DMS 273 (cell line): Measurements from ENCODE around the gene DPP8.
"Not testable (repeated sequence)": the region's sequence is repeated elsewhere in the genome, so short reads cannot be mapped to it uniquely, and the experiment has no call there.

Experiments
- DNase-seq: peaks from one replicate; lab custom pipeline; 2025; ENCODE audit not compliant: unreplicated experiment; lab: John Stamatoyannopoulos, UW

DPP8 gene

GRCh38 chr15:65516997-65517865 is at the start of gene DPP8:
DPP8 (minus strand) TSS chr15:65517689; CDS start chr15:65512553, 5,136 bp downstream.
- peak; percentile 95 for DNase-seq

DNA sequence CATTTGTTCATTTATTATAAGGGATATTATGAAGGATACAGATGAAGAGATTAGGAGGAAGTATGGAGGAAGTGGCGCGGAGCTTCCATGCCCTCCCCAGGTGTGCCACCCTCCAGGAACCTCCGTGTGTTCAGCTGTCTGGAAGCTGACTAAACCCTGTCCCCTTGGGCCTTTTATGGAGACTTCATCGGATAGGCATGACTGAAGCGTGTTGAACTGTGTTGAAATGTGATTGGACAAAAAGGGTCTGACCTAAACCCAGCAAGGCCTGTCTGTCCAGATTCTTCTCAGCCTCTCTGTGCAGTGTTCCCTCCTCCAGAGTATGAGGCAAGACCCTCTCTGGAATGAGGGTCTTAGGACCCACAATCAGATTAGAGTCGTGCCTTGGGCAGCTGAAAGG is 44.4 kb upstream of the DPP8 start:
- no peak for DNase-seq

GRCh38 chr15:65559941-65560340 is 42.5 kb upstream of the DPP8 start:
- no peak for DNase-seq

GRCh38 chr15:65558997-65559760 is 41.7 kb upstream of the DPP8 start:
- DNase-seq, result no peak

GRCh38 chr15:65558336-65558735 is 40.8 kb upstream of the DPP8 start:
- no peak for DNase-seq

- no peak for DNase-seq
These were observed 39.1 kb upstream of the DPP8 start for GRCh38 chr15:65556622-65557021.

DNA sequence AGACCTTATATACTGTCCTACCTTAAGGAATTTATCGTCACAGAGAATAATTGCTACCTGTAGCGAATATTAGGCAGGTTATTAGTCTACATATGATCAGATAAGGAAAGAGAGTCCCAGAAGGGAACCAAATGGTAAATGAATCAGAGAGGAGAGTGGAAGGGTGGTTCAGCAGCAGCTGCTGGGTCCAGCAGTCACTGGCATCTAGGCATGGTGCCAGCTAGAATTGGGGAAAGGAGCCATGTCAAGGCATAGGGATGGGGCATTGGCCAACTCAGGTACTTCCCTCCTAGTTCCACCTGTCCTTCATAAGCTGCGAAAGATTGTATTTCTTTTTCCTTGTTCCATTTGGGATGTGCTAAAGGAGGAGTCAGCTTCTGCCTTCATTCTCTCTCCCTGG is 36.2 kb upstream of the DPP8 start:
- peak; percentile 21 for DNase-seq

GRCh38 chr15:65552851-65553250 is 35.4 kb upstream of the DPP8 start:
- not testable (repeated sequence) for DNase-seq

DNA sequence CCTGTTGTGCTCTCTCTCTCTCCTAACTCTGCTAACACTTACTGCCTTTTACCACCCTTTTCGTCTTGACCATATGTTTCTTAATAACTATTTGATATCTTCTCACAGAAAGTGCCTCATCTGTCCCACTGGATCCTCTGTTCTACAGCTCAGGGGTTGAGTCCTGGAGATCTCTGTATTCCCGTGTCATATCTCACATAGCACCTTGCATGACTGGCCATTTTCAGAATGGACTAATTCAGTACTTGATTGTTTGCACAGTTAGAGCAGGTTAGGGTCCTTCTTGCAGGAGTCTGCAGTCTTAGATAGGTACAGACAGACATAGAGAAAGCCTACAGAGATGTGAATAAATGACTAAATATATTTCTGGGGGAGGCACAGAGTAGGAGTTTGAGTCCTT is 33.7 kb upstream of the DPP8 start:
- no peak for DNase-seq

DNA sequence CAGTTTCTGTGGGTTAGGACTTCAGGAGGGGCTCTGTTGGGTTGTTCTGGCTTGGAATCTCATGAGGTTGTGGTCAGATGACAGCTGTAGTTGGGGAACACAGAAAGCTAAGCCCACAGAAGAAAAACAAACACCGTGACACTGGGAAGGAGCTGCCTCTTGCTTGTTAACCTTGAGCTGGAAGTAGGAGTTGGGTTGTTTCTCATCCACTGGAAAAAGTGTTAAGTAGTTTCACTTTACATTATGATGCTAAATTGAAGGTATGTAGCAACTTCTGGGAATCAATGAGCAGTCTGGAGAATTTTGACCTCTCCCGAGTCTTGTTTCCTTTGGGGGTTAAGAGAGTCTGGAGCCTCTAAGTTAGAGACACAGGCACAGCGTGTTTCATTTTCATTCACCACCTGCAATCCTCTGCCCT is 33.2 kb upstream of the DPP8 start:
- no peak for DNase-seq

GRCh38 chr15:65549288-65549687 is 31.8 kb upstream of the DPP8 start:
- DNase-seq, result not testable (repeated sequence)

DNA sequence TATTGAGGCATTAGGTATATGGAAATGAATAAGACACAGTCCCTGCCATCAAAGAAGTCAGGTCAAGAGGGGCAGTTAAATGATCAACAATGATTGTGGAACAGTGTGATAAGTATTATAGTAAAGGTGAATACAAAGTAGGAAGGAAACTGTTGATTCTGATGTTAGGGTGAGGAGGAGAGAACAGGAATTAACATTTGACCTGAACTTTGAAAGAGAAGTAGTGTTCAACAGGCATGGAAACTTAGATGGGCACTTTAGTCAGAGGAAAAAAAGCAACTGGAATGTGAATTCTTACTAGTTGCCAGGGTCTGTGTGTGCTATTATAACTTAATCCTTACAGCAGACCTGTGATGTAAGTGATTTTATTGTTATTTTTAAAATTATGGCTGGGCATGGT is 30.4 kb upstream of the DPP8 start:
- DNase-seq, result no peak

DNA sequence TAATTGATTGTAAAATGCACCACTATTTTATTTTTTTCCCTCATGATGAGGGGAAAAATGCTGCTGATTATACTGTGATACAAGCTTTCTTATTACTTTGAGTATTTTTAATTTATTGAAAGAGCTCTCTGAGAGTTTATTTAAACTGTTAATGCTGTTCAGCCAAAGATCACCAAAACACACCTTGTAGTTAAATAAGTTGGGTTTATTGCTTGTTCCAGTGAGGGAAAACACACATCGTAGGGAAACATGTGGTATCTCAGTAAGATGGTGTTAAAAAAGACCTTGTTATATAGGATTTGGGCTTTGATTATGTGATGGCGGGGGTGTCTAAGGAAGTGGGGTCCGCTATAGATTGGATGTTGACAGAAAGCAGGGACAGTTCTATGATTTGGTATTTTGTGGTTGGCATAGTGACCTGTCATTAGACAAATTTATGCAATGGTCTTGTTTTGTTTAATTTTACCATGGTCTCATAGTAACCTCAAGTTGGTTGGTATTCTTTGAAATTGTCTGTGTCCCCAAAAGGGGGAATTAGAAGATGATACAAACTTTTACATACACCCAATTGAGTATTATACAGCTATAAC is 23.8 kb upstream of the DPP8 start:
- DNase-seq, result no peak

DNA sequence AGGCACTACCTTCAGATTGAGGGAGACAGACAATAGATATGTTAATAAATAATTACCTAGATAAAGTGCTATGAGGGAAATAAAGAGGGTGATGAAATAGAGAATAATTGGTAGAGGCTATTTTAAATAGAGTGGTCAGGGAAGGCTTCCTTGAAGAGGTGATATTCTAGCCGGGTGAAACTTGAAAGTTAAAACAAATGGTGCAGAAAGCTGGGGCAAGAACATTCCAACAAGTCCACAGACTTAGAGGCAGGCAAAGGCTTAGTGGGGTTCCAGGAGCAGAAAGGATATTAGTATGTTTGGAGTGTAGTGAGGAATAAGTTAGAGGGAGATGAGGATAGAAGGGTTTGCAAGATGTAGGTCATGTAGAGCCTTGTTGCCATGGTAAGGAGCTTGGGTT is 22.8 kb upstream of the DPP8 start:
- DNase-seq, result no peak

DNA sequence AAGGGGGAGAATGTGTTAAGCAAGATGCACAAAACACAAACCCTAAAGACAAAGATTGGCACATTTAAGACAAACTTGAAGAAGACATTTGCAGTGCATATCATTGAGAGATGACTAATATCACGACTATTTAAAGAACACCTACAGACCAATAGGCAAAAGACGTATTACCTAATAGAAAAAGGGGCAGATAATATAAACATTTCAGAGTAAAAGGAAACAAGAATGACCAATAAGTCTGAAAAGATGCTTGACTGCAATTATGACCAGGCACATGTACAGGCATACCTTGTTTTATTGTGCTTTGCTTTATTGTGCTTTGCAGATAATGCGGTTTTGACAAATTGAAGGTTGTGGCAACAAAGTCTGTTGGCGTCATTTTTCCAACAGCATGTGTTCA is 17.7 kb upstream of the DPP8 start:
- DNase-seq, result no peak

DNA sequence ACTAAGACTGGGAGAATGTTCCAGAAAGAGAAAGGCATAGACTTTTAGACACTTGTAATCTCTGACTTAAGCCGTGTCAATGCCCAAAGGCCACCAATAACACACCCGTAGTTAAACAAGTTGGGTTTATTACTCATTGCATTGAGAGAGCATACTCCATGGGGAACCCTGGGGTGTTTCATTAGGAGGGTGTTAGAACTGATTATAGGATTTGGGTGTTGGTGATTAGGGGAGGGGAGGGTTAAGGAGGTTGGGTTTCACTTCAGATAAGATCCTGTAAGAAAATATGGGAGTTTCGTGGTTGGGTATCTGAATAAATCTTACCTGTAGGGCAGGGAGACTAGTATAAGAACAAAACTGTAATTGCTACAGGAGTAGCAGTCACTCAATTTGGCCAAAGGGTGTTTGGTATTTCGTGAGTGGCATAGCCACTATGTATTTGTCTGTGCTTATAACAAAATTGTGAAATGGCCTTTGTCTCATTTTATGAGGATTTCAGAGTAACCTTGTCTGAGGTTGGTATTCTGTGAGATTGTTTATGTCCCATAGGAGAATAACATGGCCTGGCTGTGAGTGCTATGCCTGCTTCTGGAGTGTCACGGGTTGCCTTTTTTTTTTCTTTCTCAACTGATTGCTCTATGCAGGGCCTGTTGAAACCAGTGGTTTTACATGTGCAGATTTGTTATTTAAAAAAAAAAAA is 15.7 kb upstream of the DPP8 start:
- DNase-seq, result no peak

GRCh38 chr15:65532738-65533051 is 15.2 kb upstream of the DPP8 start:
- no peak for DNase-seq

DNA sequence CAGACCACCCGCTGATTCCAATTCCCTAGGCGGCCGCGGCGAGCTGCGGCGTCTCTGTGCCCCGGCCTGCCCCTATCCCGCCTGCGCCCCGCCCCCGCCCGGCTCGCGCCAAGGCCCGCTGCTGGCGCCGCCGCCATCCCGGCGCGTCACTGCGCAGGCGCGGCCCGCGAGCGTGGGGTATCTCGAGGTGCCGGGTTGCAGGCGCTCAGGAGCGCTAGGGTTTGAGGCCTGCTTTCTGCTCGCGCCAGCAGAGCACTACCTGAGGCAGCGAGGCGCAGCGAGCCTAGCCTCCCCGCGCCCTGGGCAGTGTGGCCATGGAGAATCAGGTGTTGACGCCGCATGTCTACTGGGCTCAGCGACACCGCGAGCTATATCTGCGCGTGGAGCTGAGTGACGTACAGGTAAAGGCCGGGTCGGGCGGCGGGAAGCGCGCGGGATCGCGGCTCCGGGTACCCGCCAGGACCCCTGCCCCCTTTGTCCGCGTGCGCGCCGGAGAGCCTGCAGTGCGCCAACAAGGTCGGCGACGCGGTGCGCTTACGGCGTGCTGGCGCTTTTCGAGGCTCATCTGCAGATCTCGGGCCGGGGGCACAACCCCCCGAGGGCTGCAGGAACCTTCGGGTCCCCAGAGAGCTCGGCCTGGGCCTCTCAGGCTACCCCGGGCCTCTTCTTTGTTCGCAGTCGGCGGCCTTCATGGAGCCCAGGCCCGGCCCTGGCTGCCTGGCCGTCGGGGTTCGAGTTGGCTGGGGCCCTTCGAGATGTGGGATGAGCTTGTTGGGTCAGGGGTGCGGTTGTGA is 13.0 kb upstream of the DPP8 start, which contains the start of gene HACD3:
TSS of gene HACD3 (plus strand) at position 146 of the 794 bp plus-strand sequence. CDS start at position 315, 169 bp downstream.
- peak; percentile 90 for DNase-seq

- no peak for DNase-seq
These were observed 12.4 kb upstream of the DPP8 start for GRCh38 chr15:65529762-65530317.

DNA sequence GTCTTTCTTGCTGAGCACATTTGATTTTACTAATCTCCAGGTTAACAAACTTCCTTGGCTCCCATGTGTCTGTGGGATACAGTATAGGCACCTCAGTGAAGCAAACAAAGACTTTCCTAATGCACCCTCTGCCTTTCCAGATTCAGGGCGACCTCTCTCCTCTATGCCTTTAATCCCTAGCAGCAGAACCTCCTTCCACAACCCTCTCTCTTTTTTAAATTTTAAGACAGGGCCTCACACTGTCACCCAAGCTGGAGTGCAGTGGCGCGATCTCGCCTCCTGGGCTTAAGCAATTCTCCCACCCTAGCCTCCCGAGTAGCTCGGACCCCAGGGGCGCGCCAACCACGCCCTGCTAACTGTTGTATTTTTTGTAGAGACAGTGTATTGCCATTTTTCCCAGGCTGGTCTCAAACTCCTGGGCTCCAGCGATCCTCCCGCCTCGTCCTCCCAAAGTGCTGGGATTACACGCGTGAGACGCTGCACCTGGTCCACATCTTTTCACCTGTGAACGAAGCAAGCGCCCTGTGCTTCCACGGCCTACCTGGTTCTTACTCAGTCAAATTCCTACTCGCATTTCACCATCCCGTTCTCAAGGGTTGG is 11.1 kb upstream of the DPP8 start:
- no peak for DNase-seq
